ENCODE measurements around the gene TUSC2.

DNA sequence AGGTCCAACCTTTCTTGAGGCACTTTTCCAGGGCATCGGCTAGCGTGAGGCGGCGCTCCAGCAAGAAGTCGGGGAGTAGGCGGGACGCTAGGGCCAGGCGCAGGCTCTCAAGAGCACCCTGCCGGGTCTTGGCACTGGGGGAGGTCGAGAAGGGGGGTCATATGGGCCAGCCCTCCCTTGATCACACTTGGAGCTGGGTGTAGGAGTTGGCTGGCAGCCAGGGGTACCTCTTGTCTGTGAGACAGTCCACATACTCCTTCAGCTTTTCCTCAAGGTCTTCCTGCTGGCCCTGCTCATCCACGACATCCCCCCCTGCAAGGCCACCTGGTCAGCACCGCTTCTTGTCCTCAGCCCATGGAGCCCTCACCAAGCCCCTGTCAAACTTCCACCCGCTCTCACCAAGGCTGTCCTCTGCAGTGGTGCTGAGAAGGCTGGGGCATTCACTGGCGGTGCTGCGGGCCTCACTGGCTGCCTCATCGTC, 37.8 kb downstream of the TUSC2 start:
- TF ChIP-seq, protein P1, sequence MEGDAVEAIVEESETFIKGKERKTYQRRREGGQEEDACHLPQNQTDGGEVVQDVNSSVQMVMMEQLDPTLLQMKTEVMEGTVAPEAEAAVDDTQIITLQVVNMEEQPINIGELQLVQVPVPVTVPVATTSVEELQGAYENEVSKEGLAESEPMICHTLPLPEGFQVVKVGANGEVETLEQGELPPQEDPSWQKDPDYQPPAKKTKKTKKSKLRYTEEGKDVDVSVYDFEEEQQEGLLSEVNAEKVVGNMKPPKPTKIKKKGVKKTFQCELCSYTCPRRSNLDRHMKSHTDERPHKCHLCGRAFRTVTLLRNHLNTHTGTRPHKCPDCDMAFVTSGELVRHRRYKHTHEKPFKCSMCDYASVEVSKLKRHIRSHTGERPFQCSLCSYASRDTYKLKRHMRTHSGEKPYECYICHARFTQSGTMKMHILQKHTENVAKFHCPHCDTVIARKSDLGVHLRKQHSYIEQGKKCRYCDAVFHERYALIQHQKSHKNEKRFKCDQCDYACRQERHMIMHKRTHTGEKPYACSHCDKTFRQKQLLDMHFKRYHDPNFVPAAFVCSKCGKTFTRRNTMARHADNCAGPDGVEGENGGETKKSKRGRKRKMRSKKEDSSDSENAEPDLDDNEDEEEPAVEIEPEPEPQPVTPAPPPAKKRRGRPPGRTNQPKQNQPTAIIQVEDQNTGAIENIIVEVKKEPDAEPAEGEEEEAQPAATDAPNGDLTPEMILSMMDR (IDR thresholded peaks at IDR 0.05) = no peak
- TF ChIP-seq POLR2A (IDR thresholded peaks at IDR 0.05) (no peak), EP300 (IDR thresholded peaks at IDR 0.05) (no peak), POLR2AphosphoS5 (IDR thresholded peaks at IDR 0.05) (no peak)
